Suprapubic skin (tissue), 3 donors: Measurements from ENCODE around the gene NME3.

Experiments used
- CTCF ChIP-seq, 2 donors: fragments of 200-600 bp in 1 of 2; fragments of 450-650 bp in 1 of 2; sonication (generic) in 1 of 2; IDR thresholded peaks; one replicate each; pipeline ENCODE4 v1.5.1; 2016 to 2019; ENCODE audit warnings: antibody characterized with exemption in 2 of 2, mild to moderate bottlenecking in 1 of 2, moderate library complexity in 1 of 2
- POLR2AphosphoS5 ChIP-seq, 3 donors: sonication (generic); formaldehyde crosslinking; IDR thresholded peaks; one replicate each; pipeline ENCODE4 v1.6.1; 2017; ENCODE audit warnings: antibody characterized with exemption in 3 of 3

DNA sequence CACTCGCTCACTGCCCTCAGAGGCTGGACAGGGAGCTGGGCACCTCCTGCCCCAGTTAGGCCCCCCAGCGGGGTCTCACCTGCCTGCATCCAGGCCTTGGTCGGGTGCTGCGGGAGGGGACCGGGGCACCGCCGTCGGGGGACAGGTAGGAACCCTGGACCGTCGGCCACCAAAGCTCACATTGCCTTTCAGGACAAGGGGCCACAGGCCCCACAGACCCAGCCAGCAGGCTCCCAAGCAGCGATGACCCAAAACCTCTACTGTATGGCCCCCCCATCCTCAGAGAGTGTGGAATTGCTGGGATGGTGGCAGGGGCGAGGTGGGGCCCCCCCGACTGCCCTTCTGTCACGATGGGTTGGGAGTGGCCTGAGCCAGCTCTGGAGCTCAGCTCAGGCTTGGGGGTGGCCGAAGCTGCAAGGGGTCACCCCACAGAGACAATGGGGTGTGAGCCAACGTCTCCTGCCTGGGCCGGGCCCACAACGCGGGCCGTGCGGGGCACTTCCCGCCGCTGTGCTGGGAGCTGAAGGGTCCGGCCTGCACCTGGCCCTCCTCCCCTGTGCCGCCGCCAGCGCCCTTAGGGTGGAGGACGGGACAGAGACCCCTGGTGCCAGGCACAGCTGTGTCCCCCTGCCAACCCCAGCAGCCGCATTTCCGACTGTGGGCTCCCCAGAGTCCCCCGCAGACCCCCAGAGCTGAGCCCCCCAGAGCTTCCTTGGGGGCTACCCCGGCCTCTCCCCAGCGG lies 21.7 kb upstream of the NME3 start:
- TF ChIP-seq POLR2AphosphoS5 (IDR thresholded peaks at IDR 0.05) (no peak), CTCF (IDR thresholded peaks at IDR 0.05) (no peak)
